Parathyroid adenoma (tissue), 2 donors: ENCODE results near the gene ZNF146.

Experiments used
- H2AFZ ChIP-seq: fragments of 300-600 bp; sonication (generic); one replicate; pipeline ENCODE4 v1.7.0; 2017; ENCODE audit warnings: antibody characterized with exemption, mild to moderate bottlenecking
- H3K27ac ChIP-seq: fragments of 300-600 bp; sonication (generic); one replicate; pipeline ENCODE4 v1.7.0; 2017
- H3K27me3 ChIP-seq: fragments of 300-600 bp; sonication (generic); one replicate; pipeline ENCODE4 v1.7.0; 2017; ENCODE audit warnings: low read length; ENCODE audit not compliant: control insufficient read depth, insufficient read depth
- H3K36me3 ChIP-seq: fragments of 300-600 bp; sonication (generic); one replicate; pipeline ENCODE4 v1.7.0; 2017; ENCODE audit warnings: low read length; ENCODE audit not compliant: control insufficient read depth, insufficient read depth
- H3K4me1 ChIP-seq: fragments of 300-600 bp; sonication (generic); one replicate; pipeline ENCODE4 v1.7.0; 2017; ENCODE audit warnings: control low read depth
- H3K4me2 ChIP-seq: fragments of 300-600 bp; sonication (generic); one replicate; pipeline ENCODE4 v1.7.0; 2017; ENCODE audit warnings: low read length
- H3K4me3 ChIP-seq: fragments of 300-600 bp; sonication (generic); one replicate; pipeline ENCODE4 v1.7.0; 2017; ENCODE audit warnings: low read depth, low read length
- H3K79me2 ChIP-seq: fragments of 300-600 bp; sonication (generic); one replicate; pipeline ENCODE4 v1.7.0; 2017; ENCODE audit warnings: control low read depth
- H3K9ac ChIP-seq: fragments of 300-600 bp; sonication (generic); one replicate; pipeline ENCODE4 v1.7.0; 2017; ENCODE audit warnings: mild to moderate bottlenecking
- H3K9me3 ChIP-seq: fragments of 300-600 bp; sonication (generic); one replicate; pipeline ENCODE4 v1.7.0; 2017; ENCODE audit warnings: low read length; ENCODE audit not compliant: control insufficient read depth
- CTCF ChIP-seq: fragments of 300-600 bp; sonication (generic); IDR thresholded peaks from one replicate; pipeline ENCODE4 v1.7.0; 2017; ENCODE audit warnings: antibody characterized with exemption, mild to moderate bottlenecking
- donor health status: primary hyperparathyroidism.

The ZNF146 gene

GRCh38 chr19:36212895-36213294 is 2.0 kb upstream of the ZNF146 start:
- peaks cover 5% of the 10 kb centered on the region for H3K4me1 ChIP-seq
- H3K9ac ChIP-seq: no peak overlapping the region
- no peak overlapping the region for H3K4me2 ChIP-seq
- no peaks in the 10 kb centered on the region for H3K9me3 ChIP-seq
- no peak for TF ChIP-seq CTCF
- H3K27me3 ChIP-seq: no peaks in the 10 kb centered on the region
- peaks cover 28% of the 10 kb centered on the region for H3K79me2 ChIP-seq
- no peaks in the 10 kb centered on the region for H3K36me3 ChIP-seq
- H2AFZ ChIP-seq: no peak overlapping the region
- H3K4me3 ChIP-seq: no peak overlapping the region
- H3K27ac ChIP-seq: no peak overlapping the region

GRCh38 chr19:36215276-36216123 is 594 bp downstream of the ZNF146 start:
- Histone ChIP-seq H3K4me3 (peak overlapping the region; percentile 83), H3K27ac (peak overlapping the region; percentile 89), H3K79me2 (peaks cover 42% of the 10 kb centered on the region), H3K4me2 (peak overlapping the region; percentile 84), H3K27me3 (no peaks in the 10 kb centered on the region), H3K36me3 (no peaks in the 10 kb centered on the region), H3K9me3 (no peaks in the 10 kb centered on the region), H2AFZ (peak overlapping the region; percentile 70), H3K4me1 (peaks cover 5% of the 10 kb centered on the region), H3K9ac (peak overlapping the region; percentile 68)
- TF ChIP-seq CTCF: no peak

GRCh38 chr19:36221474-36221873 is 6.6 kb downstream of the ZNF146 start:
- H2AFZ ChIP-seq: no peak overlapping the region
- peaks cover 74% of the 10 kb centered on the region for H3K79me2 ChIP-seq
- H3K4me2 ChIP-seq: no peak overlapping the region
- H3K9me3 ChIP-seq: no peaks in the 10 kb centered on the region
- no peaks in the 10 kb centered on the region for H3K36me3 ChIP-seq
- H3K9ac ChIP-seq: no peak overlapping the region
- H3K4me1 ChIP-seq: no peaks in the 10 kb centered on the region
- no peak for TF ChIP-seq CTCF
- H3K27ac ChIP-seq: no peak overlapping the region
- no peak overlapping the region for H3K4me3 ChIP-seq
- H3K27me3 ChIP-seq: no peaks in the 10 kb centered on the region

- Histone ChIP-seq H3K4me3 (no peak overlapping the region), H3K9ac (no peak overlapping the region), H3K36me3 (no peaks in the 10 kb centered on the region), H3K27ac (no peak overlapping the region), H3K4me1 (no peaks in the 10 kb centered on the region), H2AFZ (no peak overlapping the region), H3K79me2 (peaks cover 75% of the 10 kb centered on the region), H3K27me3 (no peaks in the 10 kb centered on the region), H3K4me2 (no peak overlapping the region), H3K9me3 (no peaks in the 10 kb centered on the region)
- no peak for TF ChIP-seq CTCF
These were observed 7.6 kb downstream of the ZNF146 start for GRCh38 chr19:36222503-36222902.
